Right forelimb (tissue), 1 donor: ENCODE results near the gene PDAP1.
"Not testable (repeated sequence)": the region's sequence is repeated elsewhere in the genome, so short reads cannot be mapped to it uniquely, and the experiment has no call there.

ENCODE experiments used
- DNase-seq: peaks from one replicate; pipeline ENCODE4 v3.0.0-alpha.2; 2018

PDAP1 gene

DNA sequence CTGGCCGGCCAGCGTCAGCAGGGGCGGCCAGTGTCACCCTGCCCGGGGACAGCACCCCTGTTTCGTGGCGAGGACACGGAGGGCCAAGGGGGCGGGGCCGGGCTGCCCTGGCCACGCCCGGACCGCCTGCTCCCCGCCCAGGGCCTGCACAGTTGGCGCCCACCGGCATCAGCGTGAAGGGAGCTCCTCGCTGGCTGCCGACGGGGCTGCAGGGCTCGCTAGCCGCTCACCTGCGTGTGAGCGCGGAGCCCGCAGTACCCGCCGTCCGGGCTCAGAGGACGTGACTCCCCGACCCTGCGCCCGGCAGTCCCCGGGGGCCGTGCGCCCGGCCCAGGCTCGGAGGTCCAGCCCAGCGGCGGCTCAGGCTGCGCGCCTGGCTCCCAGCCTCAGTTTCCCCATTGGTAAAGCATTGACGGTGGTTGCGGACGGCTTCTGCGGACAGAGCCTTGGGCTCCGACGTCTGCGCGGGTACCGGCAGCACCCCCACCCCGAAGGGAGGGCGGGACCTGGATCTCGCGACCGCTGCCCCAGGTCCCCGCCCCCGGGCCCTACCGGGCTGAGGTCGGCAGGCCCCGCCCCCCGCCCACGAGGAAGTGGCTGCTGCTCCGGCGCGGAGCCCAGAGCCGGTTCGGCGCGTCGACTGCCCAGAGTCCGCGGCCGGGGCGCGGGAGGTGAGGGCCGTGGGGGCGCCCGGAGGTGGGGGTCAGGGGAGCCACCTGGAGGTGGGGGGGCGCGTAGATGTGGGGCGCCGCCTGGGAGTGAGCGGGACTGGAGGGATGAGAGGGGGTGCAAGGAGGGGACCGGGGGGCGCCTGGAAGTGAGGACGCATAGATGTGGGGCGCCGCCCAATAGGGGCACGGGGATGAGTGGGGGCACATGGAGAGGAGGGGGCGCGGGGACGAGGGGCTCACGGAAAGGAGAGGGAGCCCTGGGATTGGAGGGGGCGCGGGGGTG lies 34.0 kb downstream of the PDAP1 start, which contains the start of gene ARPC1B:
Gene ARPC1B (plus strand): TSS at position 620 of the 954 bp plus-strand sequence. CDS start 10,985 bp downstream, outside the sequence.
- DNase-seq = peak; percentile 83

DNA sequence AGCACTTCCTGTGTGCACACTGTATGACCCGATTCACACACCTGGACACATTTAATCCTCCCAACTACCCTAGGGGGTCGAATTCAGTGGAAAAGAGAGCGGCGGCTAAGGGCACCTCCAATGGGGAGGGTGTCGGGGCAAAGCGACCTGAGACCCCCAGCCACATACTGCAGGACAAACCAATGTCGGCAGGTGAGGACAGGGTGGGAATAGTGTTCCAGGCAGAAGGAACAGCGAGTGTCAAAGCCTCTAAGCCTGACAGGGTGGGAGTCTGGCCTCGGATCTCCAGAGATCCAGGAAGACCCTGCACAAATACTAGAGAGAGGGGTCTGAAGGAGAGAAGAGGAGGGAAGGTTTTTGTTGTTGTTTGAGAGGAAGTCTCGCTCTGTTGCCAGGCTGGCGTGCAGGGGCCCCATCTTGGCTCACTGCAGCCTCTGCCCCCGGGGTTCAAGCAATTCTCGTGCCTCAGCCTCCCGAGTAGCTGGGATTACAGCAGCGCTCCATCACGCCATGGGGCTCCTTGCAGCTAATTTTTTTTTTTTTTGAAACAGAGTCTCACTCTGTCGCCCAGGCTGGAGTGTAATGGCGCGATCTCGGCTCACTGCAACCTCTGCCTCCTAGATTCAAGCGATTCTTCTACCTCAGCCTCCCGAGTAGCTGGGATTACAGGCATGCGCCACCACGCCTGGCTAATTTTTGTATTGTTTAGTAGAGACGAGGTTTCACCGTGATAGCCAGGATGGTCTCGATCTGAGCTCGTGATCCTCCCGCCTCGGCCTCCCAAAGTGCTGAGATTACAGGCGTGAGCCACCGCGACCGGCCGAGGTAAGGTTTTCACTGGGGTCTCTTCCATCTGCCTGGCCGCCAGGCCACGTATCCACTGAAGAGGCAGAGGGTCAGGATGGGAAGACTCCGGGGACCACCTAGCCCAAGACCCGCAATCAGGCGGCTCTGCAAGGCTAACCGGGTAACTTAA lies 35.0 kb downstream of the PDAP1 start:
- peak; percentile 32 for DNase-seq

DNA sequence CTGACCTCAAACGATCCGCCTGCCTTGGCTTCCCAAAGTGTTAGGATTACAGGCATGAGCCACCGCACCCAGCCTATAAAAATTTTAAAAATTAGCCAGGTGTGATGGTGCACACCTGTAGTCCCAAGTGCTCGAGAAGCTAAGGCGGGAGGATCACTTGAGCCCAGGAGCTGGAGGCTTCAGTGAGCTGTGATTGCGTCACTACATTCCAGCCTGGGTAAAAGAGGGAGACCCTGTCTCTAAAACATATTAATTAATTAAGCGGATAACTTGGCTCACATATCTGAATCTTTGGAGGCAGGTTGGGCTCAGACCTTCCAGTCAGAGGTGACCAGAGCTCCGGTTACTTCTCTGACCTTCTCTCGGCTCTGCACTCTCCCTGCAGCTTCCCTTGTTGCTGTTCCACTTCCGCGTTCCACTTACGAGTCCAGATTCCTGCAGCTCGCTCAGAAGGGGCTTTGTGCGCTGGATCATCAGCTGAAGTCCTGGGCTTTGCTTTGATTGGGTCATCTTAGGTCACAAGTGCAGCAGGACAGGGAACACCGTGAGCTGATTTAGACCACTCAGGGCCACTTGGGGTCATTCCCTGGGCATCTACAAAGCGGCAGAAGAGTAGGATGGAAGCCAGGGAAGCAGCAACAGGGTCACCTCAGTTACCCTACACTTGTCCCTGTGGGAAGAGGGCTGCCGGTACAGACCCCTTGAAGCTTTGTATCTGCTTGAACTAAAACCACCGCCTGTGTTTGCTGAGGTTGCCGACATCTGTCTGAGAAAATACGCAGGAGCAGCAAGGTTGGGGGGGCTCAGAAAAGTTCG lies 35.9 kb downstream of the PDAP1 start:
- no peak for DNase-seq

DNA sequence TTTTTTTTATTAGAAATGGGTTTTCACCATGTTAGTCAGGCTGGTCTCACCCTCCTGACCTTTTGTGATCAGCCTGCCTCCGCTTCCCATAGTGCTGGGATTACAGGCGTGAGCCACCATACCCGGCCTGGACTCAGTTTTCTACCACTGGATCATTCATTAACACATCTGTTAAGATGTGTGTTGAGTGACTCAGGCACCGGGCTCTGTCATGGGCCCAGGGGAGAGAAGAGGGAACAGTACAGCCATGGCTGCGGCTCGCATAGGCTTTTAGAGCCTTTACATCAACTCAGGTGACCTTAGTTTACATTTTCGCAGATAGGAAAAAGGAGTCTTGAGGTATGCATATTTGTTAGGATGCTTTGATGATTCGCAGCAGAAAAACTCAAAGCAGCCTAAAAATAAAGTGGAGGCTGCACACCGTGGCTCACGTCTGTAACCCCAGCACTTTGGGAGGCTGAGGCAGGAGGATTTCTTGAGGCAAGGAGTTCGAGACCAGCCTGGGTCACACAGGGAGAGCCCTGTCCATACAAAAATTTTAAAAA lies 36.9 kb downstream of the PDAP1 start:
- no peak for DNase-seq

DNA sequence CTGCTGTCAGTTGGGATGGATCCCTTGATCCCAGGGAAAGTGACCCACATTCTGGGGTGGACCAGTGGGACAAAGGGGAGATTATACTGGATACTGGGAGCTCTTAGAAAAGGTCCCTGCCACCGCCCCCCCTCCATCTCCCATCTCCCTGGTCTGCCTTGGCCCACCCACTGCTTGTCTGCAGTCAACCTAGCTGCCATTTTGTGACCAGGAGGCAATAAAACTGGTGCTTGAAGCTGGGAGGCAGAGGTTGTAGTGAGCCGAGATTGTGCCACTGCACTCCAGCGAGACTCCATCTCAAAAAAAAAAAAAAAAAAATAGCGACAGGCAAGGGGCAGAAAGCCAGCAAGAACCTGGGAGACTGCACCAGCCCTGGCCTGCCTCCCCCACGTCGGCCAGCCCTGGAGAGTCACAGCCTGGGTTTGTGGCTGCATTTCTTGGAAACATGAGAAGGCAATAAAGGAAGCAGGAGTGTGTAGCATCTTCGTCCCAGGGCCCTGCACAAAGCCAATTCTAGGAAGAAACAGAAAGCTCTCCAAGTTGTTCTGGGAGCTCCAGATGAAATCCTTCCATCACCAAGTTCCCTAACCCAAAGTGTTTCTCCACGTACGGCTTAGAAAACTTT lies 38.5 kb downstream of the PDAP1 start:
- DNase-seq = peak; percentile 64

DNA sequence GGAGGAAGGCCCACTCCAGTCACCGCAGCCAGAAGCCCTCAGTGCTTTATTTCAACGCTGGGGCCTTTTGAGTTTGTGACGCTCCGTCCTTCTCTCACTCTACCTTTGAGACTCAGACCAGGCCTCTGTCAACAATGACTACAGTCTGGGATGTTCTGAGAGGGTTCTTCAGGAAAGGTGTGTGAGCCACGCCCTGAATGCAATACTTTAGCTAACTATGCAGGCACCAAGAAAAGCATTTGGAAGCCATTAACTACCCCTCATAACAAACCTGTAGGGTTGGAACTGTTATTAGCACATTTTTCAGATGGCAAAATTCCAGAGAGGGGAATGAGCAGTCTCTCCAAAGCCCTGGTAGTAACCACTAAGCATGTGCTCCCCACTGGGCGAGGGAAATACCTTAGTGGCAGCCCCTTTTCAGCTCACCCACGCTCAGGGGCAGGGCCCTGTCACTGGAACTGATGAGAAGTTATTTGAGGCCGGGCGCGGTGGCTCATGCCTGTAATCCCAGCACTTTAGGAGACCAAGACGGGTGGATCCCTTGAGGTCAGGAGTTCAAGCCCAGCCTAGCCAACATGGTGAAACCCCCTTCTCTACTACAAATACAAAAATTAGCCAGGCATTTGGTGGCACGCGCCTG lies 39.5 kb downstream of the PDAP1 start:
- no peak for DNase-seq

DNA sequence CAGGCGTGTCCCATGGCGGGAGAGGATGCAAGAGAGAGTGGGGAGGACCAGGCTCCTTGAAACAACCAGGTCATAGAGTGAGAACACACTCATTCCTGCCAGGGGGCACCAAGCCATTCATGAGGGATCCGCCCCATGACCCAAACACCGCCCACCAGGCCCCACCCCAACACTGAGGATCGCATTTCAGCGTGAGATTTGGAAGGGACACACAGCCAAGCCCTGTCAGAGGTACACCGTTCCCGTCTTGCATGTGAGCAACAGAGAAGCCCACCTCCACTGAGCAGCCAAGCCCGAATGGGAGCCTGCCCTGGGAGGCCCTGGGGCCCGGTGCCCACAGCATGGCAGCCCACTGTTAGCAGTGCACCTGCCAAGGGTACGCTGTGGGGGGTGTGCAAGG lies 41.8 kb downstream of the PDAP1 start:
- DNase-seq = no peak

DNA sequence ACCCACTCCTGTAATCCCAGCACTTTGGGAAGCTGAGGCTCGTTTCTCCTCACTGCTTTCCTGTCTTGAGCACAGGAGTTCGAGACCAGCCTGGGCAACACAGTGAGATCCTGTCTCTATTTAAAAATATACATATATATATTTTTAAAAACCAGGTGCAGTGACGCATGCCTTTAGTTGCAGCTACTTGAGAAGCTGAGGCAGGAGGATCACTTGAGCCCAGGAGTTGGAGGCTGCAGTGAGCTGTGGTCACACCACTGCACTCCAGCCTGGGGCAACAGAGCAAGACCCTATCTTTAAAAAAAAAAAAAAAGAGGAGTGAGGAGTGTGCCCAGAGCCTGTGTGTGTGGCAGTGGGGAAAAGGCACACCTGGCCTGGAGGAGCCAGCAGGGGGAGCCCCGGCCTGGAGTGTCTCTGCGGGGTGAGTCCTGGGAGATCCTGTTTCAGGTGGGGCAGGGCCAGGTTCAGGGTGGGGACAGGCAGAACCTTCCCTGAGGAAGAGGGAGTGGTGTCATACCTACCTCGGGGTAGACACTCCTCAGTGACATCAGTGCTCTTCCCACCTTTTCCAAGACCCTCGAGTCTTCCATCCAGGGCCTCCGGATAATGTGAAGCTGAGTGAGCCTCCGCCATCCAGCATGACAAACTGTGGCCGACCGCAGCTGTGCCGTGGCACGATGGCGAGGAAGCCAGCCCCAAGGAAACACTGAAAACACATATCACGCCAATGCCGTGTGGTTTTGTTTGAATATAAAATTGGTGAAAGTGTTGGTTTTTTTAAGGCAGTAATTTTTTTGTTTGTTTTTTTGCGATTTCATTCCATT lies 42.9 kb downstream of the PDAP1 start:
- no peak for DNase-seq

DNA sequence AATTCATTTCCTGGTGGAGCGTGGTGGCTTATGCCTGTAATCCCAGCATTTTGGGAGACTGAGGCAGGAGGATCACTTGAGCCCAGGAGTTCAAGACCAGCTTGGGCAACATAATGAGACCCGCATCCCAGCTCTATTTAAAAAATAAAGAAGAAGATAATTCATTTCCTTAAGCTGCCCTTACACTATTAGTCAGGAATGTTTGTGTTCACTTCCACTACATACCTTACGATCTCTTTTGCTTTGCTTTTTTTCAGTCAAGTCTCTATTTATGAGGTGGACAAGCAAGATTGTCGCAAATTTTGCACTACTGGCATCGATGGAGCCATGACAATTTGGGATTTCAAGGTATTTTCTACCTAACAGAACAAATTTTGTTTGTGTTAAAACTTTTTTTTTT lies 45.1 kb downstream of the PDAP1 start:
- DNase-seq = no peak

DNA sequence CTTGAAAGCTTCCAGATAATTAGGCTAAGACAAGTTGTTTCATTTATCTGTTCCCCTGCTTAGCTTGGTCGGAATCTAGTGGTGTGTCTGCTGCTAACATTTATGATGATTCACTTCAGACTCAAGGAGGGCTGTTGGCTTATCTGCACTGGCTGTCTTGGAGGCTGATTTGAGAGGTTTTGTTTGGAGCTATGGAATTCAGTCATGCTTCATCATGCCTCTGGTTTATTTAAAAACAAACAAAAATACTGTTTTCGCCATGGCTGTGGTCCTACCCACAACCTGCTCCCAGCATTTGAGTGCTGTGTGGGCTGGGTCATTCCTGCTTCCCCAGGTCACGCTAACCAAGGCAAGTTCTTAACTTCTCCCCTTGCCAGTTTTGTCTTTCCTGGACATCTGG lies 45.6 kb downstream of the PDAP1 start:
- no peak for DNase-seq

DNA sequence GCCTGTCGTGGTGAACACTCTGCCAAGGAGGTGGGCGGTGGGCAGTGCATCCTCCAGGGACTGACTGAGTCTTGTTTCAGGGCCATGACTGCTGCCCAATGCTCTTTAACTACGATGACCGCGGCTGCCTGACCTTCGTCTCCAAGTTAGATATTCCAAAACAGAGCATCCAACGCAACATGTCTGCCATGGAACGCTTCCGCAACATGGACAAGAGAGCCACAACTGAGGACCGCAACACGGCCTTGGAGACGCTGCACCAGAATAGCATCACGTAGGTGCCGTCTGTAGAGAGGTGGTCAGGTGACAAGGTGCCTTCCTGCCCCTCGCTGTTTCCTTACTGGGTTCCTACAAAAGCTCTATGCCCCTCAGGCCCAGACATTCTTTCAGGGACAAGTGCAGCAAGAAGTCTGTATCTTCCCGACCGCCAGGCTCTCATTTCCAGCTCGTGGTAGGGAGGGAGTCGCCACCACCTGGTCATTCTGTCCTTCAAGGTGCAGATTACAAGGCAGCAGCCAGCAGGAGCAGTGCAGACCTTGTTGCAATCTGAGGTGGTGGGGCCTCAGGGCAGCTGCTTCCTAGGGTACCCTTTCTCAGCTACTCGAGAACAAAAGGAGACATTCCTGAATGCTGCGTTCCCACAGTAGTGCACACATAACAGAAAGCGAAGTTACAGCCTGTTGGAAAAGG lies 48.8 kb downstream of the PDAP1 start:
- DNase-seq = no peak

DNA sequence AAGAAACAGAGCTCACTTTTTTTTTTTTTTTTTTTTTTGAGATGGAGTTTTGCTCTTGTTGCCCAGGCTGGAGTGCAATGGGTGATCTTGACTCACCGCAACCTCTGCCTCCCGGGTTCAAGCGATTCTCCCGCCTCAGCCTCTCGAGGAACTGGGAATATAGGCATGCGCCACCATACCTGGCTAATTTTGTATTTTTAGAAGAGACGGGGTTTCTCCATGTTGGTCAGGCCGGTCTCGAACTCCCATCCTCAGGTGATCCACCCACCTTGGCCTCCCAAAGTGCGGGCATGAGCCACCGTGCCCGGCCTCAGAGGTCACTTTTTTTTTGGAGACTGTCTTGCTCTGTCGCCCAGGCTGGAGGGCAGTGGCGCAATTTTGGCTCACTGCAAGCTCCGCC lies 49.9 kb downstream of the PDAP1 start:
- not testable (repeated sequence) for DNase-seq

DNA sequence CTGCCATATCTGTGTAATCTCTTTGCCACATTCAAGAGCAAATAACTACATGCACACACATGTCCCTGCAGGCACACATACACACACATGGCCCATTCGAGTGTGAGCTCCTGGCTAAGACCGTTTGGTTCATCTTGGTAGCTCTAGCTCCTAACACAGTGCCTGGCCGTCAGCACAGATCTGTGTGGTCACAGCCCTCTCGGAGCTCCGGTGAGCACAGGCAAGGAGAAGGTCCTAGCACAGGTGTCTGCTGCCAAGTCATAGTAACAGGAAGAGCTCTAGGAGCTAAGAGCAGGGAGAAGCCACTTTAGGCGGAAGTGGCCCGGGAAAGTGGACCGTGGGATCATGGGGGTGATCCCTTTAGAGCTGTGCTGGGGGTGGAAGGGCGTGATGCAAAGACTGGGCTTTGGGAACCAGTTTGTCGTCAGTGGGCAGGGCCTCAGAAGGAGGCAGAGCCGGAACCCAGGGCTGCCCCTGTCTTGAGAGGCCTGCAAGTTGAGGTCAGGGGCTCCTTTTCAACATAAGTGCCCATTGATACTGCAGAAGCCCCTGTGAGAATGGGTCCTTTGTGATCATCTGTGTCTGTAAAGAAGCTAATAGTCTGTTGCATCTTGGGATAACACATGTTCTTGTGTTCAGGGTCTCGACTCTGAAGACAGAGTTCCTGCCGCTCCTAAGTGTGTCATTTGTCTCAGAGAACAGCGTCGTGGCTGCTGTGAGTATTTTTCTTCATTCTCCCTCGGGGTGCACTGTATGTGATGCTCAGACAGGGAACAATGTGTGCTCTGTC lies 50.5 kb downstream of the PDAP1 start:
- no peak for DNase-seq

DNA sequence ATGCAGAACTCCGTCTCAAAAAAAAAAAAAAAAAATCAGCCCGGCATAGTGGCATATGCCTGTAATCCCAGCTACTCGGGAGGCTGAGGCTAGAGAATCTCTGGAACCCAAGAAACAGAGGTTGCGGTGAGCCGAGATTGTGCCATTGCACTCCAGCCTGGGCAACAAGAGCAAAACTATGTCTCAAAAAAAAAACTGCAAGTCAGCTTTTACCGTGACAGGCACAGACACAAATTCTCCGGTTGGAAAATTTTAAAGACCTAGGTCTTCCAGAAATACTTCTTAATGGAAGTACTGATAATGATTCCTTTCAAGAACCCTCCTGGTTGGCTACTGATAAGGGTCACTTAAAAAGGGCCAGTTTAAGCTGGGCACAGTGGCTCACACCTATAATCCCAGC lies 53.3 kb downstream of the PDAP1 start:
- DNase-seq = no peak

DNA sequence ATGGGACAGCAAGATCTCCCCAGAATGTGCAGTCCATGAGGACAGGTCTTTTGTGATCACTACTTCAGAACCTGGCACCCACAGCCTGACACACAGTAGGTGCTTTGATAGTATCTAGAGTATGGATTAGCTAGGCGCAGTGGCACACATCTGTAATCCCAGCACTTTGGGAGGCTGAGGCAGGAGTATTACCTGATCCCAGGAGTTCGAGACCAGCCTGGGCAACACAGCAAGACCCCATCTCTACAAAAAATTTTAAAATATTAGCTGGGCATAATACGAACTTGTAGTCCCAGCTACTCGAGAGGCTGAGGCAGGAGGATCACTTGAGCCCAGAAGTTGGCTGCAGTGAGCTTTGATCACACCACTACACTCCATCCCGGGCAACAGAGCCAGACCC lies 56.1 kb downstream of the PDAP1 start:
- DNase-seq = no peak

DNA sequence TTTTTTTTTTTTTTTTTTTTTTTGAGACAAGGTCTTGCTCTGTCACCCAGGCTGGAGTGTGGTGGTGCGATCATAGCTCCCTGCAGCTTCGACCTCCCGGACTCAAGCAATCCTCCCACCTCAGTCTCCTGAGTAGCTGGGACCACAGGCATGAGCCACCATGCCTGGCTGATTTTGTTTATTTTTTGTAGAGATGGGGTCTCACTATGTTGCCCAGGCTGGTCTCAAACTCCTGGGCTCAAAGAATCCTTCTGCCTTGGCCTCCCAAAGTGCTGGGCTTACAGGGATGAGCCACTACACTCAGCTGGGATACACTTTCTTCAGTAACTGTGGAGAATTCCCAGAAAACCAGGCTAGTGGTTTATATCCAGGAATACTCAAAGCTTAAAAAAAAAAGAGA lies 57.8 kb downstream of the PDAP1 start:
- not testable (repeated sequence) for DNase-seq
